T-helper 1 cell treated with Interleukin-12 subunit alpha and Interleukin-12 subunit beta and Interleukin-4 antibody, amounts not matched to agents 30 ng/mL and 1 ng/mL, for 36 hours (primary cell): ENCODE data around the gene KHSRP. TPM values are rescaled to one million over a fixed set of nuclear protein-coding genes. Genes with fewer than 3 reads are reported as not detected.

Experiments used
- intact Hi-C: fragments of 100-400 bp; cut with micrococcal nuclease; formaldehyde crosslinking; loops from one replicate; pipeline ENCODE4 v1.15.1; 2024
- total RNA-seq: library from RNA; stranded (reverse); gene quantifications from 2 replicates; pipeline ENCODE4 v1.2.3, GENCODE V29; 2022

KHSRP gene, protein sequence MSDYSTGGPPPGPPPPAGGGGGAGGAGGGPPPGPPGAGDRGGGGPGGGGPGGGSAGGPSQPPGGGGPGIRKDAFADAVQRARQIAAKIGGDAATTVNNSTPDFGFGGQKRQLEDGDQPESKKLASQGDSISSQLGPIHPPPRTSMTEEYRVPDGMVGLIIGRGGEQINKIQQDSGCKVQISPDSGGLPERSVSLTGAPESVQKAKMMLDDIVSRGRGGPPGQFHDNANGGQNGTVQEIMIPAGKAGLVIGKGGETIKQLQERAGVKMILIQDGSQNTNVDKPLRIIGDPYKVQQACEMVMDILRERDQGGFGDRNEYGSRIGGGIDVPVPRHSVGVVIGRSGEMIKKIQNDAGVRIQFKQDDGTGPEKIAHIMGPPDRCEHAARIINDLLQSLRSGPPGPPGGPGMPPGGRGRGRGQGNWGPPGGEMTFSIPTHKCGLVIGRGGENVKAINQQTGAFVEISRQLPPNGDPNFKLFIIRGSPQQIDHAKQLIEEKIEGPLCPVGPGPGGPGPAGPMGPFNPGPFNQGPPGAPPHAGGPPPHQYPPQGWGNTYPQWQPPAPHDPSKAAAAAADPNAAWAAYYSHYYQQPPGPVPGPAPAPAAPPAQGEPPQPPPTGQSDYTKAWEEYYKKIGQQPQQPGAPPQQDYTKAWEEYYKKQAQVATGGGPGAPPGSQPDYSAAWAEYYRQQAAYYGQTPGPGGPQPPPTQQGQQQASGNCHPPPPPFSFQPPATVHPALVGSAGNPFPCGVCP
- total RNA-seq, result 269 and 278 TPM in 2 replicates

- intact Hi-C loops, result loop anchor here (1.0 kb wide), 1 partner anchor 144 kb away; no protein-coding TSS in a partner anchor
These were observed at the start of gene KHSRP for GRCh38 chr19:6424195-6424938. TSS of gene KHSRP (minus strand) at chr19:6424811. CDS start at chr19:6424701, 110 bp downstream.

DNA sequence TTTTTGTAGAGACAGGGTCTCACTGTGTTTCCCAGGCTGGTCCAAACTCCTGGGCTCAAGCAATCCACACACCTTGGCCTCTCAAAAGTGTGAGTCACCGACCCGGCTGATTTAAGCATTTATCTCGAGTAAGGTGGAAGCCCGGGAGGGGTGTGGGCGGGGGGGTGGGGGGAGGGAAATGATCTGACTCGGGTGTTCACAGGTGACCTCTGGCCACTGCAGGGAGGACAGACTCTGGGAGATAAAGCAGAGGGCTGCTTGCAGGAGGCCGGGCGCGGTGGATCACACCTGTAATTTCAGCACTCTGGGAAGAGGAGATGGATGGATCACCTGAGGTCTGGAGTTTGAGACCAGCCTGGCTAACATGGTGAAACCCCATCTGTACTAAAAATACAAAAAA is 49.0 kb upstream of the KHSRP start:
- intact Hi-C loops, result no loop called here

- intact Hi-C loops, result no loop called here
These were observed 48.1 kb upstream of the KHSRP start for GRCh38 chr19:6472713-6473112.

GRCh38 chr19:6471076-6471475 is 46.5 kb upstream of the KHSRP start:
- intact Hi-C loops, result no loop called here

- intact Hi-C loops, result no loop called here
These were observed 45.6 kb upstream of the KHSRP start for GRCh38 chr19:6470173-6470572.

GRCh38 chr19:6467384-6467783 is 42.8 kb upstream of the KHSRP start:
- intact Hi-C loops, result no loop called here

- intact Hi-C loops, result no loop called here
These were observed 42.1 kb upstream of the KHSRP start for GRCh38 chr19:6466526-6467248.

DNA sequence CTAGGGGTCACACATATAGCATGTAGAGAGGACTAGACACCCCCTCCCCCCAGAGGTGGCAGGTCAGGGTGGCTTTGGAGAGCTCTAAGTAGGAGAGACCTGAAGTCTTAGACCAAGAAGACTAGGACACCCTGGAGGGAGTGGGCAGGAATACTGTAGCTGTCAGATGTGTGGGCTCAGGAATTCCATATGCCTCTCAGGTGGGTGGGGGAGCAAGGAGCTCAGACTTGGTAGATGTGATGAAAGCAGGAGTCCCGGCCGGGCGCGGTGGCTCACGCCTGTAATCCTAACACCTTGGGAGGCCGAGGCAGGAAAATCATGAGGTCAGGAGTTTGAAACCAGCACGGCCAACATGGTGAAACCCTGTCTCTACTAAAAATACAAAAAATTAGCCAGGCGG is 41.1 kb upstream of the KHSRP start:
- intact Hi-C loops, result no loop called here

GRCh38 chr19:6465006-6465405 is 40.4 kb upstream of the KHSRP start:
- intact Hi-C loops, result no loop called here

- intact Hi-C loops, result no loop called here
These were observed 39.7 kb upstream of the KHSRP start, which contains the start of gene CRB3 for GRCh38 chr19:6464070-6464873. TSS of gene CRB3 (plus strand) at chr19:6464271. CDS start at chr19:6464702, 431 bp downstream.

GRCh38 chr19:6460099-6460884 is 35.7 kb upstream of the KHSRP start:
- intact Hi-C loops, result loop anchor here (1.0 kb wide), 13 partner anchors 16 to 403 kb away; partner anchors contain the start of genes ALKBH7, CLPP, DENND1C and GPR108

DNA sequence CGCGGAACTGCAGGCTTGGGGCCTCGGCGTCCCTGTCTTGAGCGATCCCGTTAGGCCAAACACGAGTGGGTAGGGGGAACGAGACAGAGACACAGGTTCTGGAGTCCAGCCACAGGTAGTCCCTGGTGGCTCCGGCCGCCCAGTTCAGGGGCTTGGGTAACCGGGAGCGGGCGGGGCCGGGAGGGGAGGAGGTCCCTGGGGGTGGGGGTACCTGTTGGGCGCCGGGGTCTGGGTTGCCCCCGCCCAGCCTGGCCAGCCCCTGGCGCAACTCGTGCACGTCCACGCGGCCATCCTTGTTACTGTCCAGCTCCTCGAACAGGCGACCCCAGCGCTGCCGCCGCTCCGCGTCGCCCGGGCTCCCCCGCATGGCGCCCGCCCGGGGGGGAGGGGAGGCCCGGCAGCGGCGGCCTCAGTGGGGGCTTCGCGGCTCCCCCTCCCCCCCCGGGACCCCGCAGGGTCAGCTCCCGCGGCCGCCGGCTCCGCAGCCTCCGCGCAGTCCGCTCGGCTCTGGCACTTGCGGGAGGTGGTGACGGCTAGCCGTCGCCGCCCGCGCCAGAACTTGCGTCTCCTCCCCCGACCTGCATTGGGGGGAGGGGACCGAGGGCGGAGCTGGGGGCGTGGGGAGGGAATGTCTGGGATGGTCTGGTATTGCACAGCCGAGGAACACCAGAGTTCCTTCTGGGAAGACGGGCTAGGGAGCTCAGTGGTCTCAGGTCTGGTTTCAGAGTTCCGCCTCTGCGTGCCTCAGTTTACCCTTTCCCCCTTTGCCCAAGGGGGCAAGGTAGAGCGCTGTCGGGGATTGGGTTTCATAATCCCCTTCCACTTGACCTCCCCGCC is 34.9 kb upstream of the KHSRP start, which contains the start of gene SLC25A23:
TSS of gene SLC25A23 (minus strand) at position 531 of the 837 bp plus-strand sequence. CDS start at position 367, 164 bp downstream.
- intact Hi-C loops, result loop anchor here (1.0 kb wide), 13 partner anchors 17 to 404 kb away; partner anchors contain the start of genes ALKBH7, CLPP, DENND1C and GPR108

DNA sequence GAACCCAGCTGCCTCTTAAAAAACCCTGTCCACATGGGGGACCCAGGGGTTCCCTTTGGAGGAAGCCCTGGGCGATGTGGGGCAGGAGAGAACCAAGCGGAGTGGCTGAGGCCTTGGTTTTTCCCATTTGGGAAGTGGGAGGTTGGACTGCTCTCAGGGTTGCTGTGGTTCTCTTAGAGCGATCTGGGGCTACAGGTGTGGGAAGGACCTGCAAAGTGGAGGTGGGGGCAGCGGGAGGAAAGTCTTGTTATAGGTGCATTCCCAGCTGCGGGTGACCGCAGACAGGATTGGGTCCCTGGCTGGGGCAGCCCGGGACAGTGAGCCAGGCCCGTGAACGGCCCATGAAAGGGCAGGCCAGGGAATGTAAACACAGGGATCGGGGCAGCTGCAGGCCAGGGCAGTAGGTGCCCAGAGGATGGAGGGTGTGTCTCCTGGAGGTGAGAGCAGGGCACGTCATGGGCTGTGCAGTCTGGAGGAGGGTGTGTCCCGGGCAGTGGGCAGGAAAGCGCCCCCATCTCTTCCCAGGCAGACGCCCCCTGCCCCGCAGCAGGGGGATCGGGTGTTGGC is 34.2 kb upstream of the KHSRP start:
- intact Hi-C loops, result no loop called here

GRCh38 chr19:6457958-6458694 is 33.5 kb upstream of the KHSRP start:
- intact Hi-C loops, result no loop called here

- intact Hi-C loops, result no loop called here
These were observed 31.3 kb upstream of the KHSRP start for GRCh38 chr19:6455924-6456323.

GRCh38 chr19:6453951-6454565 is 29.4 kb upstream of the KHSRP start:
- intact Hi-C loops, result no loop called here

- intact Hi-C loops, result no loop called here
These were observed 28.3 kb upstream of the KHSRP start for GRCh38 chr19:6452899-6453298.
